ENCODE measurements around the gene UBTD2.

DNA sequence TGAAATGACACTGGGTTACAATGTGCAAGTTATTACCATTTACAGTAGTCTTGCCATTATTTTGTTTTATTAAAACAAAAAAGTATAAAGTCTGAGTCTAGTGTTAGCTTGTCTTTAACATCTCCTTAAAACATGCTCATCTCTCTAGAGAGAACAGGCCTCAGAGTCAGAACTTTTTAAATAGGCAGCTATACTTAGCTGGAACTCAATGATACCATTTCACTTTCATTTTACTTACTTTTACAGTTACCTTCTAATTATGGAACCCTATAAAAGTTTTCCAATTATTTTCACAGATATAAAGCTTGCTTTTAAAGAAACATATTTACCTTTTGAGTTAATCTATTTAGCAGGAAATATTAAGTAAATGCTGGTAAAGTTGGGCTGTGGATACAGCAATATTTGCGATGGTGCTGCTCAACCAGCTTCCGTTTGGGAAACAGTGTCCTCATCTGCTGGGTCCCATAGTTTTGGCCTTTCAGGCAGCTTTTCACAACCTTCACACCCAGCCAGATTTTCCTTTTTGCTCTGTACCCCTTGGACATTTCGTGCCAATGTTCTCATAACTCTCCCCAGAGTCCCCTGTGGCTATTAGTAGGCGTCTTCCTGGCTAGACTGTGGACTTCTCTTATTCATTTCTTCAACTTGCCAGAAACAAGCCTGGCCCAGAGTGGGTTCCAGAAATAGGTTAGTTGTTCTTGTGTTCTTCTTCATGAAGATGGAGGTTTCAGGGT is 36.3 kb upstream of the UBTD2 start:
- TF ChIP-seq RBAK (tag by site-specific recombination; IDR thresholded peaks at IDR 0.05) = no peak
- TF ChIP-seq YY1 (tag by site-specific recombination; IDR thresholded peaks at IDR 0.05) = no peak
- no peak for TF ChIP-seq CTCF (tag by site-specific recombination; IDR thresholded peaks at IDR 0.05)
- TF ChIP-seq SALL2 (tag by site-specific recombination; IDR thresholded peaks at IDR 0.05; ENCODE audit: borderline replicate concordance) = no peak
- TF ChIP-seq PRDM4 (tag by site-specific recombination; IDR thresholded peaks at IDR 0.05) = no peak
